ENCODE measurements around the gene TMPRSS13.

TMPRSS13 gene

DNA sequence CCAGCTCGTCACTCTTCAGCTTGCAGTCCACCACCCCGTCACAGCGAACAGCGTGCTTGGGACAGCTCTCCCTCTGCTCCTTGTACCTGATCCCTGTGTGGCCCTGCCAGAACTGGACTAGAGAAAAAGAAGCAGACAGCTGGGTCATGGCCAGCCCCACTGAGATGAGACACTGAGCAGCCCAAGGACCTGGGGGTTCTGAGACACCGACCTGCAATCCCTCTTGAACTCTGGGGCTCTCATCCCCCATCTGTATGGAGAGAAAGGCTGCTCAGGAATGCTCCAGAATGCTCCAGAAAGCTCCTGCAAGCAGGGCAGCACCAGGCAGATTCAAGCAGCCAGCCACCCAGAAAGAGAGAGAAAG lies 14.8 kb downstream of the TMPRSS13 start:
- DNase-seq (ENCODE audit: low read depth): no peak
- no peak overlapping the region for H3K4me3 ChIP-seq (ENCODE audit: low read depth, low read length)
- TF ChIP-seq, protein P1, sequence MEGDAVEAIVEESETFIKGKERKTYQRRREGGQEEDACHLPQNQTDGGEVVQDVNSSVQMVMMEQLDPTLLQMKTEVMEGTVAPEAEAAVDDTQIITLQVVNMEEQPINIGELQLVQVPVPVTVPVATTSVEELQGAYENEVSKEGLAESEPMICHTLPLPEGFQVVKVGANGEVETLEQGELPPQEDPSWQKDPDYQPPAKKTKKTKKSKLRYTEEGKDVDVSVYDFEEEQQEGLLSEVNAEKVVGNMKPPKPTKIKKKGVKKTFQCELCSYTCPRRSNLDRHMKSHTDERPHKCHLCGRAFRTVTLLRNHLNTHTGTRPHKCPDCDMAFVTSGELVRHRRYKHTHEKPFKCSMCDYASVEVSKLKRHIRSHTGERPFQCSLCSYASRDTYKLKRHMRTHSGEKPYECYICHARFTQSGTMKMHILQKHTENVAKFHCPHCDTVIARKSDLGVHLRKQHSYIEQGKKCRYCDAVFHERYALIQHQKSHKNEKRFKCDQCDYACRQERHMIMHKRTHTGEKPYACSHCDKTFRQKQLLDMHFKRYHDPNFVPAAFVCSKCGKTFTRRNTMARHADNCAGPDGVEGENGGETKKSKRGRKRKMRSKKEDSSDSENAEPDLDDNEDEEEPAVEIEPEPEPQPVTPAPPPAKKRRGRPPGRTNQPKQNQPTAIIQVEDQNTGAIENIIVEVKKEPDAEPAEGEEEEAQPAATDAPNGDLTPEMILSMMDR (IDR thresholded peaks at IDR 0.05; ENCODE audit: low read depth, low read length, missing control alignments): no peak
- in situ Hi-C loops (cut with HindIII; ENCODE audit: low sequenced_read_pairs): no loop called here

DNA sequence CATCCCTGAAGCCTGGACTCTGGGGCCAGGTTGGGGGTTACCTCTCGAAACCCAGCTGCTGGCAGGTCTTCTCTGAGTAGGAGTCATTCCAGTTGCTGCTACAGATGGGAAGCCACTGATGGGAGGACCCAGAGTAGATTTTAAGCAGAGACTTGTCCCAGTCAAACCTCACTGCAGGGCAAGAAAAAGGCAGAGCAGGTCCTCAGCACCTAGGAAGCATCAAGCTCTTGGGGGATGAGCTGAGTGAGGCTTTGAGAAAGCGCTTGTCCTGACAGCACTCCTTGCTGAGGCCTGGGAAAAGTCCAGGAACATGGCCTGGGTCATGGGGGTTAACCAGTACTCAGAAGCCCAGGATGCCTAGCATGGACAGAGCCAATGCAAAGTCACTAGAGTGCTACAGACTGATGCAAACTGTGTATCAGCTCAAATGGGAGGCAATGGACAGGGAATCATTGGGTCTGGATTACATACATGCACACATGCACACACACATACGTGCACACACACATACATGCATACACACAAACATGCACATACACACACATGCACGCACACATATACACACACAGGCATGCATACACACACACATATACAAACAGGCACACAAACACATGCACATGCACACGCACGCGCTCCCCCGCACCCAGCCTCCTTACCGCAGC lies 15.3 kb downstream of the TMPRSS13 start:
- TF ChIP-seq, protein P1 (IDR thresholded peaks at IDR 0.05; ENCODE audit: low read depth, low read length, missing control alignments): no peak

DNA sequence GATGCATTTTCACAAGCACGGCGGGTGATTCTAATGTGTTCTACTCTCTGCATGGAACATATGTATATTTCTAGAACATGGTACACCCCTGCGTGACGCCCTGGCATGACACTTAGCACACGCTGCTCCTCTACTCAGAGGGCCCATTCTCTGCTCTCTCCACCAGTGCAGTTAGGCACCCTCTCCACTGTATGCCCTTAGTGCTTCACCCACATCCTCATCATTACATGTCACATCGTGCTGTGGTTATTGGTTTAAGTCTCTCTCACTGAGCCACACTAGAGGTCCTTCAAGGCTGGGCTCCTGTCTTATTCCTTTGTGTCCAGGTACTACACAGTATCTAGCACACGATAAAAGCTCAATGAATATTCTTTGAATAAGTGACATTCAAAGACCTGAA lies 16.7 kb downstream of the TMPRSS13 start:
- in situ Hi-C loops (cut with HindIII; ENCODE audit: low sequenced_read_pairs): no loop called here
- TF ChIP-seq, protein P1 (IDR thresholded peaks at IDR 0.05; ENCODE audit: low read depth, low read length, missing control alignments): no peak

More for the DNA sequence above, 15.3 kb downstream of the TMPRSS13 start:
- in situ Hi-C loops (cut with HindIII; ENCODE audit: low sequenced_read_pairs): no loop called here
- DNase-seq (ENCODE audit: low read depth): no peak
- no peak overlapping the region for H3K4me3 ChIP-seq (ENCODE audit: low read depth, low read length)

DNA sequence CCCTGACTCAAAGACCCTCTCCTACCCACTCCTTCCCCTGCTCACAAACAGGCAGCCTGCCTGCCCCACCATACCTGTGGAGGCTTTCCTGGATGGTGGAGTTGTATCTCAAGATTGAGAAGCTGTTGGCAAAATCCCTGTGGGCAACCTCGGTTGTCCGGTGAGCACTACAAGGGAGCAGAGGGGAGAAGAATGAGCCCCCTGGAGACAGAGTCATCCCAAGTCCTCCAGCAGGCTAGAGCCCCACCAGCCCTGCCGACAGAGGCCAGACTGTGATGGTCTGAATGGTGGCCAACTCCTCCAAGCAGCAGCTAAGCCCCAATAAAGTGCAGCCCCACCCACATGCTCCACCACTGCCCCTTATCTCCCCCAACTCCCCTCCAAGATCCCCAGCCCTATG lies 17.5 kb downstream of the TMPRSS13 start:
- H3K4me3 ChIP-seq (ENCODE audit: low read depth, low read length): no peak overlapping the region
- DNase-seq (ENCODE audit: low read depth): no peak
- in situ Hi-C loops (cut with HindIII; ENCODE audit: low sequenced_read_pairs): no loop called here
- TF ChIP-seq, protein P1 (IDR thresholded peaks at IDR 0.05; ENCODE audit: low read depth, low read length, missing control alignments): no peak

More for the DNA sequence above, 16.7 kb downstream of the TMPRSS13 start:
- no peak overlapping the region for H3K4me3 ChIP-seq (ENCODE audit: low read depth, low read length)
- DNase-seq (ENCODE audit: low read depth): no peak

DNA sequence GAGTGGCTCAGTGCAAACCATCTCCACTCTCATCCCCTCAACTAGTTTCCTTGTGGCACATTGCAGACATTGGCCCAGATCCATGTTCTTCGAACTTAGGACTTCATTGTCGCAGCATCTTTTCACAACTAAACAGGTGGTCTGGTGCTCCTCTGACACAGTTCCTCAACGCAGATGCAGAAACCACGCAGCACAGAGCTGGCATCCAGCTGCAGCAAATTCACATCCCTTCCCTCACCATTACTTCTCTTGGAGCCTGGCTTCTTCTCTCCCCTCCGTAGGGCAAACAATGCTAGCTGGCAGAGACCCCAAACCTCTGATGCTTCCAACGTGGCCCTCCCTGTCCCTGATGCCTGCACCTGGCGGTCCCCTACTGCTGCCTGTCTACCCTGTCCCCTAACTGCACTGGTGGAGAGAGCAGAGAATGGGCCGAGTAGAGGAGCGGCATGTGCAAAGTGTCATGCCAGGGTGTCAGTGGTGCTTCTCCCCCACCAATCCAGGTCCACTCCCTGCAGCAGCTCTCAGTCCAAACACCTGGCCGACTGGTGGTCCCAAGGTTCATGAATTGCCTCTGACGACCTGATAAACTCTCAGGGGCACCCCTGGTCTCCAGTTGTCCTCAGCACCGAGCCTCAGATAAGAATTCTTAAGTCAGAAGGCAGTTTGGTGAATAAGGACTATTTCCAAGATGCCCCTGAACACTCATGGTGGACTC lies 18.1 kb downstream of the TMPRSS13 start:
- H3K4me3 ChIP-seq (ENCODE audit: low read depth, low read length): no peak overlapping the region
- in situ Hi-C loops (cut with HindIII; ENCODE audit: low sequenced_read_pairs): no loop called here
- no peak for DNase-seq (ENCODE audit: low read depth)
- TF ChIP-seq, protein P1 (IDR thresholded peaks at IDR 0.05; ENCODE audit: low read depth, low read length, missing control alignments): no peak

DNA sequence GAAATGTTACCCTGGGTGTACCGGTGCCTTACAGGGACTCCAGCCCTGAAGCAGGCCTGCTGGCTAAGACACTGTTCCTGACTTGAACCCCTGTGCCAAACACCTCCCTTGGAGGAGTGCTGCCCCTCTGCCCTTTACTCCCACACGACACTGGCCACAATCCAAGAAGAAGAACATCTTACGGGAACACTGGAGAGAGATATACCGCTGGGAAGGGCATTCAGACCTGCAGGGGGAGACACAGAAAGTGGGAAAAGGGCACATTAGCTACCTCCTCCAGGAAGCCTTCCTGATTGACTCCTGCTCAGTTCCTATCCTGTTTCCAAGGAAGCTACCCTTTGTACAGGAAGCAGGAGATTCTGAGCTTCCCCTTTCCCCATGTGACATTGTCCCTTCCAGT lies 18.7 kb downstream of the TMPRSS13 start:
- TF ChIP-seq, protein P1 (IDR thresholded peaks at IDR 0.05; ENCODE audit: low read depth, low read length, missing control alignments): no peak
- DNase-seq (ENCODE audit: low read depth): no peak
- H3K4me3 ChIP-seq (ENCODE audit: low read depth, low read length): no peak overlapping the region
- in situ Hi-C loops (cut with HindIII; ENCODE audit: low sequenced_read_pairs): no loop called here
